AG04450 (cell line): ENCODE results near the gene LTBP1. TPM values are rescaled to one million over a fixed set of nuclear protein-coding genes. Genes with fewer than 3 reads are reported as not detected.

Source experiments
- CTCF ChIA-PET: fragments of 300-600, 350-600 bp; formaldehyde crosslinking; extraction: SDS; loops from one replicate; lab custom pipeline; 2022; ENCODE audit warnings: antibody characterized with exemption, inconsistent platforms; lab: Charles Lee
- POLR2A ChIA-PET: fragments of 350-600 bp; formaldehyde crosslinking; extraction: SDS; loops from one replicate; lab custom pipeline; 2021; ENCODE audit warnings: antibody characterized with exemption, inconsistent platforms; lab: Yijun Ruan, JAX
- DNase-seq: peaks from one replicate; pipeline ENCODE4 v3.0.0-alpha.2; 2011; ENCODE audit warnings: low read depth, low spot score
- H3K27ac ChIP-seq: one replicate; pipeline ENCODE4 v1.5.1; 2012; ENCODE audit warnings: low read depth, low read length, control low read depth
- H3K27me3 ChIP-seq: one replicate; pipeline ENCODE4 v1.6.0; 2012; ENCODE audit warnings: low read length; ENCODE audit not compliant: control insufficient read depth, insufficient read depth
- H3K4me3 ChIP-seq: 2 replicates; pipeline ENCODE4 v1.5.1; 2011; ENCODE audit warnings: mild to moderate bottlenecking, low read depth, low read length, control low read depth
- H3K9me3 ChIP-seq: 2 replicates; pipeline ENCODE4 v1.5.1; 2012; ENCODE audit warnings: low read length; ENCODE audit not compliant: control insufficient read depth, insufficient read depth
- CTCF ChIP-seq: IDR thresholded peaks from 2 replicates; pipeline ENCODE4 v1.5.1; 2011; ENCODE audit warnings: low read depth, low read length, control low read depth, inconsistent platforms
- polyA plus RNA-seq: library from polyadenylated mRNA; depleted of rRNA; stranded (reverse); fragments of >200 nt; gene quantifications from 2 replicates; pipeline ENCODE4 v1.2.3, GENCODE V29; 2011

Gene LTBP1
- polyA plus RNA-seq, 1 experiment, result 517 TPM

- CTCF ChIA-PET, result no interaction called here
- peak overlapping the region; percentile 31 for H3K27ac ChIP-seq
- H3K4me3 ChIP-seq, result no peak overlapping the region
- POLR2A ChIA-PET, result interaction anchor here (1.2 kb wide), 1 partner anchor 34 kb away, joined by 3 read pairs; no protein-coding TSS in a partner anchor
- H3K9me3 ChIP-seq, result no peaks in the 10 kb centered on the region; the same call in 1 of the 2 replicates
- DNase-seq, result no peak
- no peak for TF ChIP-seq CTCF
- H3K27me3 ChIP-seq, result no peaks in the 10 kb centered on the region
Measured at GRCh38 chr2:33178209-33178608, 231.5 kb downstream of the LTBP1 start.

GRCh38 chr2:33180915-33181314 is 234.2 kb downstream of the LTBP1 start:
- H3K27me3 ChIP-seq, result no peaks in the 10 kb centered on the region
- POLR2A ChIA-PET, result no interaction called here
- no peak for DNase-seq
- H3K27ac ChIP-seq, result no peak overlapping the region
- TF ChIP-seq CTCF, result no peak
- CTCF ChIA-PET, result no interaction called here
- no peak overlapping the region for H3K4me3 ChIP-seq
- no peaks in the 10 kb centered on the region; the same call in 1 of the 2 replicates for H3K9me3 ChIP-seq

- Histone ChIP-seq H3K4me3 (no peak overlapping the region), H3K27ac (no peak overlapping the region), H3K27me3 (no peaks in the 10 kb centered on the region), H3K9me3 (no peaks in the 10 kb centered on the region; the same call in 1 of the 2 replicates)
- CTCF ChIA-PET, result no interaction called here
- POLR2A ChIA-PET, result no interaction called here
- no peak for TF ChIP-seq CTCF
- DNase-seq, result no peak
Measured at GRCh38 chr2:33181466-33181865, 234.7 kb downstream of the LTBP1 start.

GRCh38 chr2:33184041-33184440 is 237.3 kb downstream of the LTBP1 start:
- H3K27ac ChIP-seq, result no peak overlapping the region
- no peaks in the 10 kb centered on the region for H3K27me3 ChIP-seq
- CTCF ChIA-PET, result no interaction called here
- no peak for TF ChIP-seq CTCF
- POLR2A ChIA-PET, result no interaction called here
- no peak overlapping the region for H3K4me3 ChIP-seq
- H3K9me3 ChIP-seq, result no peaks in the 10 kb centered on the region; the same call in 1 of the 2 replicates
- DNase-seq, result no peak

GRCh38 chr2:33186937-33187336 is 240.2 kb downstream of the LTBP1 start:
- POLR2A ChIA-PET, result no interaction called here
- H3K27ac ChIP-seq, result no peak overlapping the region
- no peak for DNase-seq
- no peak overlapping the region for H3K4me3 ChIP-seq
- H3K9me3 ChIP-seq, result no peaks in the 10 kb centered on the region
- CTCF ChIA-PET, result interaction anchor here (0.5 kb wide), 1 partner anchor 254 kb away, joined by 3 read pairs; no protein-coding TSS in a partner anchor
- no peak for TF ChIP-seq CTCF
- H3K27me3 ChIP-seq, result no peaks in the 10 kb centered on the region
